Activated naive CD8-positive, alpha-beta T cell treated with anti-CD3 and anti-CD28 coated beads, Interleukin-2, amount 10 ng/mL, durations not matched to agents 7 days and 5 days (primary cell): ENCODE results near the gene DHX32. TPM values are rescaled to one million over a fixed set of nuclear protein-coding genes. Genes with fewer than 3 reads are reported as not detected.

Experiments
- ATAC-seq: fragments of 150-1000 bp; cut with Tn5 transposase; one replicate; pipeline ENCODE4 v1.10.0; 2021; ENCODE audit warnings: low read depth, moderate library complexity
- POLR2A ChIA-PET: fragments of 350-600 bp; sonication (Branson Sonifier 250); formaldehyde crosslinking; loops from one replicate; lab custom pipeline; 2021; ENCODE audit warnings: antibody characterized with exemption; lab: Charles Lee
- DNase-seq: peaks from one replicate; pipeline ENCODE4 v3.0.0; 2021
- H3K27ac Mint-ChIP-seq: one replicate; pipeline ENCODE4 v1.8.0; 2022; ENCODE audit warnings: mild to moderate bottlenecking, mixed read lengths
- H3K27me3 Mint-ChIP-seq: one replicate; pipeline ENCODE4 v1.8.0; 2022; ENCODE audit warnings: mild to moderate bottlenecking, moderate library complexity, mixed read lengths
- H3K36me3 Mint-ChIP-seq: one replicate; pipeline ENCODE4 v1.8.0; 2021; ENCODE audit warnings: mild to moderate bottlenecking, mixed read lengths
- H3K4me1 Mint-ChIP-seq: one replicate; pipeline ENCODE4 v1.8.0; 2021; ENCODE audit warnings: mixed read lengths
- H3K4me3 Mint-ChIP-seq: one replicate; pipeline ENCODE4 v1.8.0; 2022; ENCODE audit warnings: mild to moderate bottlenecking, moderate library complexity, mixed read lengths
- H3K9me3 Mint-ChIP-seq: one replicate; pipeline ENCODE4 v1.8.0; 2021; ENCODE audit warnings: mixed read lengths
- total RNA-seq, 2 experiments: library from RNA; stranded (reverse); gene quantifications; one replicate each; pipeline ENCODE4 v1.2.3, GENCODE V29; 2021

Gene DHX32
- total RNA-seq, 2 experiments from 2014 or later = 19.1 to 21.1 TPM

GRCh38 chr10:125823663-125824251 is 57.3 kb downstream of the DHX32 start:
- H3K9me3 Mint-ChIP-seq = no peaks in the 10 kb centered on the region
- DNase-seq = peak; percentile 43
- no peak overlapping the region for H3K27ac Mint-ChIP-seq
- H3K4me3 Mint-ChIP-seq = no peak overlapping the region
- POLR2A ChIA-PET = interaction anchor here (0.9 to 1.7 kb wide), 7 partner anchors 8 to 105 kb away, joined by 4 to 20 read pairs (median 4); partner anchors contain the start of gene EDRF1
- no peaks in the 10 kb centered on the region for H3K27me3 Mint-ChIP-seq
- ATAC-seq = peak; percentile 3
- H3K36me3 Mint-ChIP-seq = peaks cover 13% of the 10 kb centered on the region
- H3K4me1 Mint-ChIP-seq = peaks cover 21% of the 10 kb centered on the region

DNA sequence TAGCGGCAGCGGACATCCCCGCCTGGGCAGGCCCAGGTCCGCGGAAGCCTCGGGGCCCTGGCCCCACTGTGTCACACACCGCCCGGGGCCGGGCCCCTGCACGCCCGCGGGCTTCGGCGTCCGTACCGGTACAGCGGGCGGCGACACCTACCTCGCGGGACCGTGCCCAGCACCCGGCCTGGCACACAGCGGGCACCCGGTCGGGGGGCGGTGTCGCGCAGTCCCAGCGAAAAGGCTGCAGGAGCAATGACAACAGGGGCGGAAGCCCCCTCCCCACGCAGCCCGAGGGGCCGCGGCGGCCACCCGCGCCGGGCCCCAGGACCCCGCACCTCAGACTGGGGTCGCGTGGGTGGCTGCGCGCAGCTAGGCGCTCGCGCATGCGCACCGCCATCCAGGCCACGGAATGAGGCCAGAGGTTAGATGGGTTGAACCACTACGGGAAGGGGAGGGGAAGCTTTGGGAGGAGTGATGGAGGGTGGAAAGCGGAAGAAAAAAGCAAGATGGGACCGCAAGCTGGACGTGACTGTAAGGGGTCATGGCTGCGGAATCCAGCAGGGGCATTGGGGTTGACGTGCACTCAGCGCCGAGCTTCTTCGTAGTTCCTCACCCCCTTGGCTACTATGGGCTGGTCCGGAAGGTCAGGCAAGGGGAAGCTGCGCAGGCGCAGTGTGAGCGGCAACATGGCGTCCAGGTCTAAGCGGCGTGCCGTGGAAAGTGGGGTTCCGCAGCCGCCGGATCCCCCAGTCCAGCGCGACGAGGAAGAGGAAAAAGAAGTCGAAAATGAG is 58.0 kb downstream of the DHX32 start, which contains the start of the genes BCCIP and UROS:
TSS of gene BCCIP (plus strand) at position 669 of the 785 bp plus-strand sequence. CDS start at position 681, 12 bp downstream.
TSS of gene UROS (minus strand) at position 381 of the 785 bp plus-strand sequence. CDS start 6,759 bp downstream, outside the sequence.
- Mint-ChIP-seq H3K27me3 (no peaks in the 10 kb centered on the region), H3K4me3 (peak within 1 kb of the TSS; percentile 80), H3K27ac (peak within 1 kb of the TSS; percentile 81), H3K36me3 (peaks cover 6% of the 10 kb centered on the region), H3K9me3 (no peaks in the 10 kb centered on the region), H3K4me1 (peaks cover 21% of the 10 kb centered on the region)
- ATAC-seq = peak; percentile 89
- DNase-seq = peak; percentile 92
- POLR2A ChIA-PET = interaction anchor here (0.9 to 1.7 kb wide), 7 partner anchors 8 to 105 kb away, joined by 4 to 20 read pairs (median 4); partner anchors contain the start of gene EDRF1

DNA sequence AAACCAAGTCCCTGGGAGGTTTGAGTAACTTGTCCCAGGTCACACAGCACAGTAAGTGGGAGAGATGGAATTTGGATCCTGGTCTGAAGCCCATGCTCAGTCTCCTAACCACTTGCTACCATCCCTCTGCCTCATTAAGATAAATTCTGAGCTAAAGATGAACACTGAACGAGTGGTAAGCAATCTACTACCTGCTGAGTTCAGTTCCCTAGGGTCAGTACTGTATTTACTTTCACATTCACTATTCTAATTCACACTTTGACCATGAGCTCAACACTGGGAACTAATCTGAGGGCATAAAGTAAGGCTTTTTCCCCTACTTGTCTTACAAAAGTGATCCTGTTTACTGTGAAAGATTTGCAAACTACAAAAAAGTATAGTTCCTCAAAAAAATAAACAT is 60.4 kb downstream of the DHX32 start:
- peaks cover 15% of the 10 kb centered on the region for H3K4me1 Mint-ChIP-seq
- DNase-seq = no peak
- H3K4me3 Mint-ChIP-seq = no peak overlapping the region
- no peaks in the 10 kb centered on the region for H3K9me3 Mint-ChIP-seq
- H3K27ac Mint-ChIP-seq = no peak overlapping the region
- no peaks in the 10 kb centered on the region for H3K27me3 Mint-ChIP-seq
- no peak for ATAC-seq
- H3K36me3 Mint-ChIP-seq = peaks cover 2% of the 10 kb centered on the region
- POLR2A ChIA-PET = no interaction called here

- POLR2A ChIA-PET = no interaction called here
- no peak overlapping the region for H3K4me3 Mint-ChIP-seq
Observed at GRCh38 chr10:125817337-125817946, 63.6 kb downstream of the DHX32 start.

DNA sequence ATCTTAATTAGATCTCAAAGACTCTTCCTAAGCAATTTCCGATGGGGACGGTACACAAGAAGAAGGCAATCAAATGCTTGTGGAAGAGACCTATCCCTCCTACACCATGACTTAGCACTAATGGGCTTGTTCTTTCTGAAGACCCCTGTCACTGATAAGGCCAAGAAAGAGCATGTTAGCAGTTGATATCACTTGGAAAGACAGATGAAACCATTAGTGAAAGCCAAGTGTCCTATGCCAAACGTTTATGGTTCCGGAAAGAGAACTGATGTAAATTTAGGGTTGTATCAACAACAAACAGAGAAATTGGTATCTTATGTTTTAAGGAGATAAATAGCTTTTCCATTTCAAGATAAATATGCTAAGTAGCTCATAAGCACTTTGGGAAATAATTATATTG is 64.5 kb downstream of the DHX32 start:
- POLR2A ChIA-PET = no interaction called here
- Mint-ChIP-seq H3K4me3 (no peak overlapping the region), H3K27me3 (no peaks in the 10 kb centered on the region), H3K4me1 (peaks cover 7% of the 10 kb centered on the region), H3K36me3 (peaks cover 8% of the 10 kb centered on the region), H3K27ac (no peak overlapping the region), H3K9me3 (no peaks in the 10 kb centered on the region)
- DNase-seq (no peak), ATAC-seq (no peak)

More at GRCh38 chr10:125817337-125817946, 63.6 kb downstream of the DHX32 start:
- DNase-seq (no peak), ATAC-seq (no peak)
- Mint-ChIP-seq H3K9me3 (no peaks in the 10 kb centered on the region), H3K27me3 (no peaks in the 10 kb centered on the region), H3K27ac (no peak overlapping the region), H3K36me3 (peaks cover 6% of the 10 kb centered on the region), H3K4me1 (peaks cover 11% of the 10 kb centered on the region)

DNA sequence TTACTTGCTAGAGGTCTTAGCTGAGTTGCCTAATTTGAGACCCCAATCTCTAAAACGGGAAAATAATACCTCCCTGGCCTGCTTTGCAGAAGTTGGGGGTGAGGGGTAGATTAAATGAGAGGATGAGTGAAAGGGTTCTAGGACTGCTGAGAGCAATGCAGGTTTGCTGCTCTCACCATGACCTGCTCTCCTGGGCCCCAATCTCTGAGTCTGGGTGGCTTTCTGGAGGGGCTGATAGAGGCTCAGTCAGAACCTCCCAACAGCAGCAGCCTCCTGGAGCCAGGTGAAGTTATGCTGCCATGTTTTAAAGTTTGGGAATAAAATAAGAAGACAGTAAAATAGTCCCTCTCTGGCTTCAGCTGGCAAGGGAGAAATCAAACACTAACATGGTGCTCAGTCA is 65.3 kb downstream of the DHX32 start:
- POLR2A ChIA-PET = no interaction called here

DNA sequence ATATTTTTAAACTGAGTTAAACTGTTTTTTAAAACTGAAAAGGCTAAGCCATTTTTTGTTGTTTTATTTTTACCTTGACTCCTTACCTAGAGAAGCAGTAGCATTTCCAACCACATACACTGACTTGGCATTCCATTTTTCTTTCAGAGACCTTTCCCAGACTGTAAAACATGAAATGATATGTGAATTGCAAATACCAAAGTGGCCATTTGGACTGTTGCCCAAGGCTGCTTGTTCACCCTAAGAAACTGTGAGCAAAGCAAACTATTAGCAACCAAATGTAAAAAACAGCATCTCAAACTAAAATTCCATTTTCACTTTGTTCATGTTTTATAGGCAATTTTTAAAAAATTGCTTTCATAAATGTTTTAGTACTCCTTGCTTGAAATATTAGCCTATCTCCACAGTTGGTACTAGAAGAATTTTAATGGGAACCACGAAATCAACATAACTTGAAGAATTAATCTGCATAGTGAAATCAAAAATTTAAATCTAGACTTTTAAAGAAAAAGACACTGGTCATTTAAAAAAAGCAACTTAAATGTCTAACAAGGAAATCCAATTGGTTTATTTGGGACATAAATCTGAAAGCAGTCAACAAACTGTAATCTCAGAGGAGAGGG is 68.9 kb downstream of the DHX32 start:
- no peaks in the 10 kb centered on the region for H3K27me3 Mint-ChIP-seq
- no peaks in the 10 kb centered on the region for H3K9me3 Mint-ChIP-seq
- POLR2A ChIA-PET = no interaction called here
- H3K36me3 Mint-ChIP-seq = peaks cover 19% of the 10 kb centered on the region
- no peak overlapping the region for H3K4me3 Mint-ChIP-seq
- H3K4me1 Mint-ChIP-seq = peaks cover 12% of the 10 kb centered on the region
- H3K27ac Mint-ChIP-seq = no peak overlapping the region
- ATAC-seq (no peak), DNase-seq (no peak)

More for the DNA sequence above, 65.3 kb downstream of the DHX32 start:
- H3K27me3 Mint-ChIP-seq = no peaks in the 10 kb centered on the region
- DNase-seq (no peak), ATAC-seq (no peak)
- H3K4me1 Mint-ChIP-seq = peaks cover 5% of the 10 kb centered on the region
- H3K4me3 Mint-ChIP-seq = no peak overlapping the region
- H3K36me3 Mint-ChIP-seq = peaks cover 9% of the 10 kb centered on the region
- H3K27ac Mint-ChIP-seq = no peak overlapping the region
- H3K9me3 Mint-ChIP-seq = no peaks in the 10 kb centered on the region

DNA sequence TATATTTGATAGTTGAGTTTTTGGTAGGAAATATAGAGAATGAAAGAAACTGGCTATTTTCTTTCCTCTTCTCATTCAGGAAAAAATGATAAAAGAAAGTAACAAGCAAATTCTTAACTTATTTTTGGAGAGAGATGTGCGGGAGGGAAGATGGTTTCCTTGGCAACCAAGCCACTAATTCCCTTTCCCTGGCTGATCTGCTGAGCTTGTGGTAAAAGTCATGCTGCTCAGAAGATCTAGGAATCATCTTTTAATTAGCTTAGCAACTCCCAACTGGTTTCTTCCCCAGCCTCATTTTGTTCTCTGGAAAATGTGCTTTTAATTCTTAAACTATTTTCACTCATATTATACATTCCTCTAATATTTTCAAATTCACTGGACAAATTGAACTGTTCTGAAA is 69.8 kb downstream of the DHX32 start:
- H3K4me1 Mint-ChIP-seq = peaks cover 12% of the 10 kb centered on the region
- H3K27ac Mint-ChIP-seq = no peak overlapping the region
- H3K9me3 Mint-ChIP-seq = no peaks in the 10 kb centered on the region

GRCh38 chr10:125808047-125808446 is 73.0 kb downstream of the DHX32 start:
- Mint-ChIP-seq H3K36me3 (peaks cover 15% of the 10 kb centered on the region), H3K9me3 (no peaks in the 10 kb centered on the region)
- POLR2A ChIA-PET = interaction anchor here (1.4 kb wide), 1 partner anchor 15 kb away, joined by 5 read pairs; the partner anchor contains the start of genes BCCIP and UROS

More for the DNA sequence above, 69.8 kb downstream of the DHX32 start:
- no peak for ATAC-seq
- DNase-seq = no peak
- POLR2A ChIA-PET = no interaction called here
- Mint-ChIP-seq H3K27me3 (no peaks in the 10 kb centered on the region), H3K36me3 (peaks cover 19% of the 10 kb centered on the region), H3K4me3 (no peak overlapping the region)

DNA sequence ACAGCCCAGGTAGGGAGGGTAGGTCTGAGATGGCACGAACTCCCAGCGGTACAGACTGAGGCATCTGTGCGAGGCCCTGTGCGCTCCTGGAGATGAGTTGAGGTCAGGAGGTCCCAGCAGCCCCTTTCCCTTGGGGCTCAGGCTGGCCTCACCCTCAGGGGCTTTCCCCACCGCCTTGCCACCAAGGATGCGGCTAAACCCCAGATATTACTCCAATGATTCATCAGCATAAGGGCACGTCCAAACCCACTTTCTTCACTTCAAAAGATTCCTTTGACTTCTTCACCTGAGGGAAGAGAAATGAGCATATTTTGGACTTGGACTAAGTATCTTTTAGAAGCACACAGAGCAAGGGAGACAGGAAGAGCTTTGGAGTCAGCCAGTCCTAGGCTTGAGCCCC is 78.4 kb downstream of the DHX32 start:
- H3K9me3 Mint-ChIP-seq = no peaks in the 10 kb centered on the region
- H3K27ac Mint-ChIP-seq = no peak overlapping the region
- POLR2A ChIA-PET = no interaction called here
- ATAC-seq = no peak
- H3K36me3 Mint-ChIP-seq = peaks cover 4% of the 10 kb centered on the region
- DNase-seq = no peak
- no peaks in the 10 kb centered on the region for H3K27me3 Mint-ChIP-seq
- H3K4me1 Mint-ChIP-seq = peaks cover 3% of the 10 kb centered on the region
- no peak overlapping the region for H3K4me3 Mint-ChIP-seq

More at GRCh38 chr10:125808047-125808446, 73.0 kb downstream of the DHX32 start:
- no peak overlapping the region for H3K27ac Mint-ChIP-seq
- ATAC-seq (no peak), DNase-seq (no peak)
- no peaks in the 10 kb centered on the region for H3K27me3 Mint-ChIP-seq
- no peak overlapping the region for H3K4me3 Mint-ChIP-seq
- peaks cover 12% of the 10 kb centered on the region for H3K4me1 Mint-ChIP-seq

GRCh38 chr10:125802131-125802530 is 79.0 kb downstream of the DHX32 start:
- no peak overlapping the region for H3K4me3 Mint-ChIP-seq
- no peak overlapping the region for H3K27ac Mint-ChIP-seq
- no peaks in the 10 kb centered on the region for H3K4me1 Mint-ChIP-seq
- POLR2A ChIA-PET = no interaction called here
- DNase-seq (no peak), ATAC-seq (no peak)
- H3K9me3 Mint-ChIP-seq = no peaks in the 10 kb centered on the region
- H3K36me3 Mint-ChIP-seq = peaks cover 5% of the 10 kb centered on the region
- no peaks in the 10 kb centered on the region for H3K27me3 Mint-ChIP-seq

GRCh38 chr10:125801574-125801973 is 79.5 kb downstream of the DHX32 start:
- DNase-seq (no peak), ATAC-seq (no peak)
- Mint-ChIP-seq H3K9me3 (no peaks in the 10 kb centered on the region), H3K4me1 (no peaks in the 10 kb centered on the region), H3K27ac (no peak overlapping the region), H3K36me3 (peaks cover 5% of the 10 kb centered on the region), H3K27me3 (no peaks in the 10 kb centered on the region), H3K4me3 (no peak overlapping the region)
- POLR2A ChIA-PET = interaction anchor here (1.0 kb wide), 1 partner anchor 12 kb away, joined by 3 read pairs; no protein-coding TSS in a partner anchor
